H1 (cell line): Measurements from ENCODE around the gene HACD3. TPM values are rescaled to one million over a fixed set of nuclear protein-coding genes. Genes with fewer than 3 reads are reported as not detected.

Experiments used
- CTCF ChIA-PET: fragments of 300-600 bp; sonication (Branson Sonifier 250); formaldehyde crosslinking; loops from one replicate; lab custom pipeline; 2021; ENCODE audit not compliant: partially characterized antibody; lab: Charles Lee
- POLR2A ChIA-PET: fragments of 300-600 bp; sonication (Branson Sonifier 250); formaldehyde crosslinking; loops from one replicate; lab custom pipeline; 2021; ENCODE audit warnings: inconsistent platforms; ENCODE audit not compliant: partially characterized antibody; lab: Charles Lee
- DNase-seq, 2 experiments: peaks; one replicate each; pipeline versions ENCODE4 v3.0.0 to v3.0.0-alpha.2; 2010 to 2022; ENCODE audit warnings: low spot score in 2 of 2, low read depth in 1 of 2, mixed read lengths in 1 of 2
- FAIRE-seq: peaks from 2 replicates; lab custom pipeline; 2011; peaks lifted over from hg19 to GRCh38; lab: Jason Lieb, UNC
- H2AFZ ChIP-seq: 2 replicates; pipeline ENCODE4 v1.8.1; 2012; ENCODE audit warnings: low read length, inconsistent platforms
- H2AK5ac ChIP-seq: 2 replicates; pipeline ENCODE4 v1.6.1; 2013; ENCODE audit warnings: low read depth, low read length
- H2BK120ac ChIP-seq: replicated peaks from 2 replicates; pipeline ENCODE3; 2013; ENCODE audit warnings: low read depth, low read length, inconsistent platforms
- H2BK12ac ChIP-seq: 2 replicates; pipeline ENCODE4 v1.6.1; 2013; ENCODE audit warnings: low read depth, low read length
- H2BK15ac ChIP-seq: 2 replicates; pipeline ENCODE4 v1.6.1; 2013; ENCODE audit warnings: low read length
- H2BK20ac ChIP-seq: 2 replicates; pipeline ENCODE4 v1.6.1; 2013; ENCODE audit warnings: low read length
- H2BK5ac ChIP-seq: 2 replicates; pipeline ENCODE4 v1.6.1; 2013; ENCODE audit warnings: low read depth, low read length
- H3K14ac ChIP-seq: 2 replicates; pipeline ENCODE4 v1.6.1; 2013; ENCODE audit warnings: inconsistent platforms; ENCODE audit not compliant: insufficient read length
- H3K18ac ChIP-seq: 2 replicates; pipeline ENCODE4 v1.6.1; 2013; ENCODE audit warnings: low read length; ENCODE audit errors: extremely low read depth
- H3K23ac ChIP-seq: 2 replicates; pipeline ENCODE4 v1.6.1; 2013; ENCODE audit warnings: inconsistent platforms; ENCODE audit not compliant: insufficient read length
- H3K23me2 ChIP-seq: 2 replicates; pipeline ENCODE4 v1.6.1; 2013; ENCODE audit warnings: low read depth, low read length
- H3K27ac ChIP-seq: 2 replicates; pipeline ENCODE4 v1.6.1; 2011; ENCODE audit warnings: low read depth, low read length, inconsistent platforms
- H3K27me3 ChIP-seq, 4 experiments: replicated peaks in 1 of 4; 1 replicate in 1 of 4; 2 replicates in 3 of 4; pipeline versions ENCODE4 v1.6.1 to v1.8.1; 2011 to 2013; ENCODE audit warnings: low read length in 3 of 4, mild to moderate bottlenecking in 3 of 4, inconsistent platforms in 2 of 4, mixed read lengths in 2 of 4, moderate library complexity in 1 of 4; ENCODE audit not compliant: control insufficient read depth in 3 of 4, insufficient read depth in 3 of 4; ENCODE audit errors: extremely low read depth in 1 of 4
- H3K36me3 ChIP-seq, 4 experiments: 2 replicates each; pipeline versions ENCODE4 v1.6.1 to v1.8.1; 2011 to 2013; ENCODE audit warnings: mild to moderate bottlenecking in 4 of 4, low read length in 3 of 4, moderate library complexity in 2 of 4, control low read depth in 1 of 4, inconsistent platforms in 1 of 4; ENCODE audit not compliant: insufficient read depth in 4 of 4, control insufficient read depth in 2 of 4
- H3K4ac ChIP-seq: replicated peaks from 2 replicates; pipeline ENCODE3; 2013; ENCODE audit warnings: low read length, low read depth, mixed read lengths, inconsistent platforms; ENCODE audit not compliant: insufficient read length
- H3K4me1 ChIP-seq, 4 experiments: replicated peaks in 1 of 4; 1 replicate in 1 of 4; 2 replicates in 3 of 4; pipeline versions ENCODE4 v1.6.1 to v1.8.1; 2011 to 2013; ENCODE audit warnings: low read length in 3 of 4, inconsistent platforms in 2 of 4, mixed read lengths in 1 of 4; ENCODE audit not compliant: insufficient read depth in 4 of 4, control insufficient read depth in 3 of 4
- H3K4me2 ChIP-seq, 2 experiments: 2 replicates each; pipeline versions ENCODE4 v1.6.1 to v1.8.1; 2011 to 2013; ENCODE audit warnings: low read depth in 2 of 2, low read length in 2 of 2, control low read depth in 1 of 2, inconsistent platforms in 1 of 2, mild to moderate bottlenecking in 1 of 2; ENCODE audit not compliant: insufficient read depth in 1 of 2
- H3K4me3 ChIP-seq, 4 experiments: fragments of 200-600, 300-600 bp in 1 of 4; sonication (generic), shearing (Covaris generic), sonication (Bioruptor Twin) in 1 of 4; 2 replicates each; pipeline versions ENCODE4 v1.5.1 to v1.8.1; 2011 to 2016; ENCODE audit warnings: low read length in 4 of 4, low read depth in 3 of 4, control low read depth in 2 of 4, inconsistent platforms in 2 of 4, mild to moderate bottlenecking in 2 of 4, mixed read lengths in 1 of 4, moderate library complexity in 1 of 4; ENCODE audit not compliant: insufficient read depth in 2 of 4; ENCODE audit errors: extremely low read depth in 1 of 4
- H3K56ac ChIP-seq: replicated peaks from 2 replicates; pipeline ENCODE3; 2013; ENCODE audit warnings: low read depth, mild to moderate bottlenecking, mixed read lengths, low read length, inconsistent platforms; ENCODE audit not compliant: insufficient read length
- H3K79me1 ChIP-seq: 2 replicates; pipeline ENCODE4 v1.6.1; 2013; ENCODE audit warnings: low read depth, low read length, control low read depth
- H3K79me2 ChIP-seq, 2 experiments: 2 replicates each; pipeline versions ENCODE4 v1.6.1 to v1.8.1; 2012 to 2013; ENCODE audit warnings: low read length in 2 of 2, mild to moderate bottlenecking in 2 of 2, inconsistent platforms in 1 of 2; ENCODE audit not compliant: insufficient read depth in 2 of 2, control insufficient read depth in 1 of 2
- H3K9ac ChIP-seq, 4 experiments: replicated peaks in 1 of 4; 1 replicate in 1 of 4; 2 replicates in 3 of 4; pipeline versions ENCODE4 v1.6.1 to v1.8.1; 2011 to 2013; ENCODE audit warnings: low read depth in 3 of 4, low read length in 3 of 4, control low read depth in 2 of 4, mild to moderate bottlenecking in 2 of 4, moderate library complexity in 2 of 4, inconsistent platforms in 1 of 4; ENCODE audit errors: extremely low read depth in 1 of 4
- H3K9me3 ChIP-seq, 2 experiments: 2 replicates each; pipeline versions ENCODE4 v1.6.1 to v1.8.1; 2012 to 2013; ENCODE audit warnings: mild to moderate bottlenecking in 2 of 2, moderate library complexity in 2 of 2, control low read depth in 1 of 2, inconsistent platforms in 1 of 2, low read depth in 1 of 2, low read length in 1 of 2, mixed read lengths in 1 of 2; ENCODE audit not compliant: insufficient read depth in 2 of 2
- H4K20me1 ChIP-seq, 2 experiments: replicated peaks in 1 of 2; 2 replicates each; pipeline versions ENCODE3 to v1.8.1; 2011 to 2013; ENCODE audit warnings: inconsistent platforms in 2 of 2, low read length in 2 of 2, mild to moderate bottlenecking in 1 of 2; ENCODE audit not compliant: insufficient read depth in 2 of 2, control insufficient read depth in 1 of 2
- H4K5ac ChIP-seq: 2 replicates; pipeline ENCODE4 v1.6.1; 2013; ENCODE audit warnings: low read length, low read depth, mixed read lengths, inconsistent platforms; ENCODE audit not compliant: insufficient read length
- H4K8ac ChIP-seq: 2 replicates; pipeline ENCODE4 v1.8.0; 2013; ENCODE audit warnings: mild to moderate bottlenecking, moderate library complexity, low read length, inconsistent platforms; ENCODE audit not compliant: insufficient read depth; ENCODE audit errors: extremely low read depth
- H4K91ac ChIP-seq: replicated peaks from 2 replicates; pipeline ENCODE3; 2013; ENCODE audit warnings: low read length, mixed read lengths, inconsistent platforms; ENCODE audit not compliant: insufficient read length
- CHD1 ChIP-seq: IDR thresholded peaks from 2 replicates; pipeline ENCODE4 v1.6.1; 2012; ENCODE audit warnings: low read depth, low read length, improper control_type of control experiment
- RAD21 ChIP-seq, 2 experiments: IDR thresholded peaks in 1 of 2; conservative IDR thresholded peaks in 1 of 2; 2 replicates each; pipeline ENCODE4 v1.6.1; 2011; ENCODE audit warnings: low read depth in 2 of 2, low read length in 2 of 2, improper control_type of control experiment in 1 of 2, inconsistent platforms in 1 of 2, mild to moderate bottlenecking in 1 of 2, moderate library complexity in 1 of 2
- SAP30 ChIP-seq: fragments of 300-600 bp; sonication (generic); IDR thresholded peaks from 2 replicates; pipeline ENCODE4 v1.7.1; 2012; ENCODE audit warnings: low read length, moderate library complexity, mild to moderate bottlenecking, inconsistent platforms; ENCODE audit not compliant: insufficient read depth, insufficient replicate concordance
- WGBS, 2 experiments: shearing (Covaris generic) in 1 of 2; methylation state at CpG; one replicate each; pipeline versions ENCODE4 v1.1.6 to v1.1.7; 2013 to 2015; ENCODE audit warnings: low lambda C conversion rate in 2 of 2, mixed read lengths in 2 of 2, inconsistent platforms in 1 of 2, low coverage in 1 of 2, missing lambda C conversion rate in 1 of 2; ENCODE audit not compliant: insufficient replicate concordance in 2 of 2, insufficient coverage in 1 of 2, insufficient read length in 1 of 2; ENCODE audit errors: extremely low coverage in 1 of 2, missing lambda C conversion rate in 1 of 2; 5-methylcytosine and 5-hydroxymethylcytosine counted together
- polyA plus RNA-seq, 7 experiments: library from polyadenylated mRNA; depleted of rRNA in 3 of 7; stranded (reverse) in 5 of 7; unstranded in 2 of 7; fragments of >200 nt in 5 of 7; fragments of 200-250 nt in 2 of 7; gene quantifications; 1 replicate in 5 of 7; 2 replicates in 1 of 7; 4 replicates in 1 of 7; pipeline versions ENCODE4 v1.2.1 to v1.2.3, GENCODE V29; 2011 to 2013; ENCODE audit warnings: missing spikeins in 2 of 7, mixed read lengths in 2 of 7
- total RNA-seq: library from RNA; stranded (reverse); fragmentation: NEBNext Ultra II Directional; extraction: Animal tissue kit (Norgen Biotek cat#: 25700); gene quantifications from 2 replicates; pipeline ENCODE4 v1.2.1, GENCODE V29; 2021
- TF ChIP-seq, protein P1 (sequence below), 3 experiments: IDR thresholded peaks; 1 replicate in 2 of 3; 2 replicates in 1 of 3; pipeline versions ENCODE4 v1.5.1 to v1.6.1; 2011; ENCODE audit warnings: low read length in 3 of 3, mild to moderate bottlenecking in 3 of 3, inconsistent platforms in 2 of 3, low read depth in 1 of 3, moderate library complexity in 1 of 3; ENCODE audit not compliant: insufficient read depth in 1 of 3; ENCODE audit errors: control extremely low read depth in 1 of 3

HACD3 gene
- total and polyA plus RNA-seq, 2 of the 8 experiments (the other 6 are each of a cell fraction or from before 2014, with no cell fraction given): 78.8 to 120 TPM

DNA sequence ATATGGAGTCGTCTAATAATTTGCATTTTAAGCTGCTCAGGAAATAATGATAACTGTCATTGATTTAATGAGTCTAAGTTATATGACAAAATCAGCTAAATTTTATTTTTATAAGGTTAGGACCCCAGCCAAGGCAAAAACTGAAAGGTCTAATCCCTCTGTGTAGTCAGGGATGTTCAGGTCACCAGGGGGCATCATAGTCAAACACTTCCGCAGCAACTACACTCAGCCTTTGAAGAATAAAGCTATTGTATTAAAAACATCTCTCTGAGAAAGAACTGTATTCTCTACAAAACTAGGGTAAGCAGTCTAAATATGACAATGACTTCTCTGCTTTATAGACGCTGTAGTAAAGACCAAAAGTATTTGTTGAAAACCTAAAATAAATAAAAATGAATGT is 65.7 kb downstream of the HACD3 start:
- no peak overlapping the region for H2AK5ac ChIP-seq
- H3K56ac ChIP-seq: no peak overlapping the region
- TF ChIP-seq, protein P1, sequence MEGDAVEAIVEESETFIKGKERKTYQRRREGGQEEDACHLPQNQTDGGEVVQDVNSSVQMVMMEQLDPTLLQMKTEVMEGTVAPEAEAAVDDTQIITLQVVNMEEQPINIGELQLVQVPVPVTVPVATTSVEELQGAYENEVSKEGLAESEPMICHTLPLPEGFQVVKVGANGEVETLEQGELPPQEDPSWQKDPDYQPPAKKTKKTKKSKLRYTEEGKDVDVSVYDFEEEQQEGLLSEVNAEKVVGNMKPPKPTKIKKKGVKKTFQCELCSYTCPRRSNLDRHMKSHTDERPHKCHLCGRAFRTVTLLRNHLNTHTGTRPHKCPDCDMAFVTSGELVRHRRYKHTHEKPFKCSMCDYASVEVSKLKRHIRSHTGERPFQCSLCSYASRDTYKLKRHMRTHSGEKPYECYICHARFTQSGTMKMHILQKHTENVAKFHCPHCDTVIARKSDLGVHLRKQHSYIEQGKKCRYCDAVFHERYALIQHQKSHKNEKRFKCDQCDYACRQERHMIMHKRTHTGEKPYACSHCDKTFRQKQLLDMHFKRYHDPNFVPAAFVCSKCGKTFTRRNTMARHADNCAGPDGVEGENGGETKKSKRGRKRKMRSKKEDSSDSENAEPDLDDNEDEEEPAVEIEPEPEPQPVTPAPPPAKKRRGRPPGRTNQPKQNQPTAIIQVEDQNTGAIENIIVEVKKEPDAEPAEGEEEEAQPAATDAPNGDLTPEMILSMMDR (IDR thresholded peaks at IDR 0.05; ENCODE audit: control extremely low read depth in 1 of 3, insufficient read depth in 1 of 3, low read depth in 1 of 3, low read length in 3 of 3): peak in 2 of 3 experiments; percentile 43 to 44; a peak in 2 of 4 replicates
- TF ChIP-seq CHD1 (no peak), RAD21 (IDR thresholded peaks at IDR 0.05 in 1 of 2, conservative IDR thresholded peaks at IDR 0.05 in 1 of 2; ENCODE audit: low read depth in 2 of 2, low read length in 2 of 2) (peak; percentile 70 to 71), SAP30 (no peak)
- no peak overlapping the region for H3K4me2 ChIP-seq
- no peak overlapping the region for H2BK12ac ChIP-seq
- H2BK15ac ChIP-seq: no peak overlapping the region
- ChIA-PET CTCF (interaction anchor here (0.6 to 2.5 kb wide), 32 partner anchors 11 to 704 kb away, joined by 3 to 13 read pairs (median 3); partner anchors contain the start of genes HACD3, INTS14, RAB11A and SLC24A1), POLR2A (interaction anchor here (0.6 to 1.0 kb wide), 2 partner anchors 219 to 273 kb away, joined by 3 read pairs; partner anchors contain the start of gene RAB11A)
- H4K8ac ChIP-seq: no peak overlapping the region
- DNase-seq (no peak), FAIRE-seq (no peak)
- no peak overlapping the region for H3K27ac ChIP-seq
- H3K36me3 ChIP-seq: peaks cover 8 to 69% (median 43%) of the 10 kb centered on the region in 4 experiments; a peak in 7 of 8 replicates
- no peaks in the 10 kb centered on the region for H3K79me1 ChIP-seq
- no peak overlapping the region for H3K23ac ChIP-seq
- no peak overlapping the region for H4K5ac ChIP-seq
- H3K4me3 ChIP-seq: no peak overlapping the region
- no peak overlapping the region for H2AFZ ChIP-seq
- no peak overlapping the region for H3K4ac ChIP-seq
- no peak overlapping the region for H3K18ac ChIP-seq
- H4K20me1 ChIP-seq: no peaks in the 10 kb centered on the region
- 81% methylated on average over 3 of the region's 3 CpGs; no CpG with 5 or more reads in 1 of the 2 experiments for WGBS, 2 experiments
- no peak overlapping the region for H2BK120ac ChIP-seq
- H4K91ac ChIP-seq: no peak overlapping the region
- H3K23me2 ChIP-seq: no peaks in the 10 kb centered on the region
- H3K9ac ChIP-seq: no peak overlapping the region
- no peak overlapping the region for H3K14ac ChIP-seq
- H3K9me3 ChIP-seq: no peaks in the 10 kb centered on the region
- H3K4me1 ChIP-seq: no peaks in the 10 kb centered on the region
- H3K79me2 ChIP-seq: no peaks in the 10 kb centered on the region
- no peaks in the 10 kb centered on the region for H3K27me3 ChIP-seq
- H2BK5ac ChIP-seq: no peak overlapping the region
- no peak overlapping the region for H2BK20ac ChIP-seq
